Stimulated activated CD4-positive, alpha-beta T cell treated with anti-CD3 and anti-CD28 coated beads, TNF-alpha, amount 100 ng/mL, for 4 hours (primary cell): ENCODE results near the gene PCK1.

Experiments
- DNase-seq, 3 experiments: peaks; one replicate each; pipeline ENCODE4 v3.0.0-alpha.2; 2020; ENCODE audit warnings: low read depth in 3 of 3

Gene PCK1

DNA sequence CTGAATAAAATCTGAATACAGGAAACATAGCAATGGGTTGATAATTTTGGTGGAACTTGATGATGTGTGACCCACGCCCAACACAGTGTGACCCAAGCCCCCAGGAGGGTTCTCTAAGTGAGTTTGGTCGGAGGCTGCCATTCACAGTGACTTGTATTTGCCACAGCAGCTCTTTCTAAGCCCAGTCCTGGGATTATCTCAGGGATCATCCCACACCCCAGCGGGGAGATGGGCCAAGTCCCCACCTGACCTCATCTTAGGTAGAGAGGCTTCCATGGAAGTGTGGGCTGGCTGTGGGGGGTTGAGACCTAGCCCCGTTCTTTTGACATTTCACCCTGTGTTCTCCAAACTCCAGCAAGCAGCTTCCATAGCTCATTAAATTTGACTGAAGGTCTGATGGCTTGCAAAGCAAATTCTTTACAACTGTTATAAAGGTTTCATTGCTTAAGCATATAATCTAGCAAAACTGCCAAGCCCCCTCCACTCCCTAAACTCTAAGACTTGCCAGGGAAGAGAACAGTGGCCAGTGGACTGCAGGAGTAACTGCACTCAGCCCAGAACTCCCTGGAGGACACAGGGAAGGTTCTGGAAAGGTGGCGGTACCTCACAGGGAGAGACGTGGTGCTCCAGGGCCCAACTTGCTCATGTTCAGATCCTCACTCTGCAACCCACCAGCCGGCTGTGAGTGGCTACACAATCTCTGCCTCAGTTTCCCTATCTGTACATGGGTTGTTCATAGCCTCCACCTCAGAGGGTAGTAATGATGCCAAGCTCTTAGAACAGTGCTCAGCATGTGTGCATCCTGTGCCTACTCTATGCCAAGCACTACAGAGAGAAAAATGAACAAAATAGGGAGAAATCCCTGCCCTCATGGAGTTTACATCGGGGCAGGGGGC lies 1.0 kb upstream of the PCK1 start:
- DNase-seq: no peak

DNA sequence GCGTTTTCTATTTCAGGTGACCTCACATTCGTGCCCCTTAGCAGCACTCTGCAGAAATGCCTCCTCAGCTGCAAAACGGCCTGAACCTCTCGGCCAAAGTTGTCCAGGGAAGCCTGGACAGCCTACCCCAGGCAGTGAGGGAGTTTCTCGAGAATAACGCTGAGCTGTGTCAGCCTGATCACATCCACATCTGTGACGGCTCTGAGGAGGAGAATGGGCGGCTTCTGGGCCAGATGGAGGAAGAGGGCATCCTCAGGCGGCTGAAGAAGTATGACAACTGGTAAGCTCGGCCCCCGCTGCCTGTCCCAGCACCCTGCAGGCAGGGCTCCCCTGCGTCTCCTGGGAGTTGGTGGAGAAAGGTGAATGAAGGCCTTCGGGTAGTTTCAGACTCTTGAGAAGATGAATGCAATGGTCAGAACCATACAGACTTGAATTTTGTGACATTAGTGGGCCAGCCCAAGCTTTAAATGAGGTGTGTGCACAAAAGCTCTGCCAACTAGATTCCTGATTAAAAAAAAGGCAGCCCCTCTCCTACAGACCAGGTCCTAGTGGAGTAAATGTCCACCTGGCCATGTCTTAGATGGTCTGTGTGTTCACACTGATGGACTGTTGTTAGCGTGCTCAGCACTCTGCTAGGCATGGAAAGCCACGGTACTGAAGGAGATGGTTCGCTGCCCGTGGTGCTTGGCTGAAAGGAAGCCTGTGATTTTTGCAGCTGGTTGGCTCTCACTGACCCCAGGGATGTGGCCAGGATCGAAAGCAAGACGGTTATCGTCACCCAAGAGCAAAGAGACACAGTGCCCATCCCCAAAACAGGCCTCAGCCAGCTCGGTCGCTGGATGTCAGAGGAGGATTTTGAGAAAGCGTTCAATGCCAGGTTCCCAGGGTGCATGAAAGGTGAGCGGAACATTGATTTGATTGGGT lies 708 bp downstream of the PCK1 start:
- DNase-seq: no peak

DNA sequence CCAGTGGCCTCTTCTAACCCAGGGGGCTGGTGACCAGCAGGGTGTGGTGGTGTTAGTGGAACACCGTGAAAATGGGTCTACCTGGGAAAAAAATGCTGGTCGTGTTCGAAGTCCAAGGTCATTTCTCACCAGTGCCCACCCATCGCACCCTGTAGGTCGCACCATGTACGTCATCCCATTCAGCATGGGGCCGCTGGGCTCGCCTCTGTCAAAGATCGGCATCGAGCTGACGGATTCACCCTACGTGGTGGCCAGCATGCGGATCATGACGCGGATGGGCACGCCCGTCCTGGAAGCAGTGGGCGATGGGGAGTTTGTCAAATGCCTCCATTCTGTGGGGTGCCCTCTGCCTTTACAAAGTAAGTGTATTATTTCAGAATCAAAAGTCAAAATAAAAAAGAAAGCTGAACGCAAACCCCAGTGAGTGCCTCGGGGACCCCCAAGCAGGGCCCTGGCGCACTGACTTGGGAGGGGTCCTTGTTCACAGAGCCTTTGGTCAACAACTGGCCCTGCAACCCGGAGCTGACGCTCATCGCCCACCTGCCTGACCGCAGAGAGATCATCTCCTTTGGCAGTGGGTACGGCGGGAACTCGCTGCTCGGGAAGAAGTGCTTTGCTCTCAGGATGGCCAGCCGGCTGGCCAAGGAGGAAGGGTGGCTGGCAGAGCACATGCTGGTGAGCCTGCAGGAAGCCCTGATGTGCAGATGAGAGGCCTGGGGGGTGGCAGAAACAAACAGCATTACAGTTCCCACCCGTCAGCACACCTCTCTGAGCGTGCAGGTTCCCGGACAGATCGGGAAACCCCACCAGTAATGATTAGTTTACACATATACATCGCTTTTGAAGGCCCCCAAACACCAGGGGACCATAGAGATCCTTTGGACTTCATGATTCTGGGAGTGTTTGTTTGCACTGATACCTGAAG lies 1.9 kb downstream of the PCK1 start:
- no peak for DNase-seq

DNA sequence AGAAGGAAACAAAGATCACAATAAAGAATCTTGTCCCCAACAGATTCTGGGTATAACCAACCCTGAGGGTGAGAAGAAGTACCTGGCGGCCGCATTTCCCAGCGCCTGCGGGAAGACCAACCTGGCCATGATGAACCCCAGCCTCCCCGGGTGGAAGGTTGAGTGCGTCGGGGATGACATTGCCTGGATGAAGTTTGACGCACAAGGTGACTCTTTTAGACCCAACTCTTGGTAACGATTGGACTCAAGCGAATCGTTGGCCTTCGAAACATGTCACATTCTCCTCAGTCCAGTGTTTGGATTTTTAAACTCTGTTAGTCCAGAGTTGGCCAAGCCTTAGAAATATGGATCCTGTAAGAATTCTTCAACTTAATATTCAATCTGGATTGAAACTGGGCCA lies 2.6 kb downstream of the PCK1 start:
- DNase-seq: no peak

DNA sequence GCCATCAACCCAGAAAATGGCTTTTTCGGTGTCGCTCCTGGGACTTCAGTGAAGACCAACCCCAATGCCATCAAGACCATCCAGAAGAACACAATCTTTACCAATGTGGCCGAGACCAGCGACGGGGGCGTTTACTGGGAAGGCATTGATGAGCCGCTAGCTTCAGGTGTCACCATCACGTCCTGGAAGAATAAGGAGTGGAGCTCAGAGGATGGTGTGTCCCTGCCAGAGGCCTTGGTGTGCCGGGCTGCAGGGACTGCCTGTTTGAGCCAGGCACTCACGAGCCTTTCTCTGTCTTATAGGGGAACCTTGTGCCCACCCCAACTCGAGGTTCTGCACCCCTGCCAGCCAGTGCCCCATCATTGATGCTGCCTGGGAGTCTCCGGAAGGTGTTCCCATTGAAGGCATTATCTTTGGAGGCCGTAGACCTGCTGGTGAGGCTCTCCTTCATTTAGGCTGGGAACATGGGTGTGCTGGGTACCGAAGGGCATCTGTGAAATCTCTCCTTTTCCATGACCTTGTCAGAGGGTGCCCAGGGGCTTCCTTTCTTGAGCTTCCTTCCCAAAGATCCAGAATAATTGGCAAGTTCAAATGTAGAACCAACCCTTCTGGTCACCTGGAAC lies 3.4 kb downstream of the PCK1 start:
- no peak for DNase-seq

DNA sequence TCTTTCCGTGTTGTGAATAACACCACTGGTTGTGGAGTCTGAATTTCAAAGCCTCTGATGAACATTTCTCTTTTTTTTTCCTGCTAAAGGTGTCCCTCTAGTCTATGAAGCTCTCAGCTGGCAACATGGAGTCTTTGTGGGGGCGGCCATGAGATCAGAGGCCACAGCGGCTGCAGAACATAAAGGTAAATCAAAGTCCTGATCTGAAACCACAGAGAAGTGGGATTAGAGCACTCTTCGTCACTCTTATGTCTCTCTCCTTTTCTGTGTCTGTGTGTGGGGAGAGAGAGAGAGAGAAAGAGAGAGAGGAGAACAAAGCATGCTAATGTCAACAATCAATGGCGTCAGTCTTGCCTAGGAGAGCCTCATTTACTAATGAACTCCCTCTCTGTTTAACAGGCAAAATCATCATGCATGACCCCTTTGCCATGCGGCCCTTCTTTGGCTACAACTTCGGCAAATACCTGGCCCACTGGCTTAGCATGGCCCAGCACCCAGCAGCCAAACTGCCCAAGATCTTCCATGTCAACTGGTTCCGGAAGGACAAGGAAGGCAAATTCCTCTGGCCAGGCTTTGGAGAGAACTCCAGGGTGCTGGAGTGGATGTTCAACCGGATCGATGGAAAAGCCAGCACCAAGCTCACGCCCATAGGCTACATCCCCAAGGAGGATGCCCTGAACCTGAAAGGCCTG lies 4.2 kb downstream of the PCK1 start:
- no peak for DNase-seq

DNA sequence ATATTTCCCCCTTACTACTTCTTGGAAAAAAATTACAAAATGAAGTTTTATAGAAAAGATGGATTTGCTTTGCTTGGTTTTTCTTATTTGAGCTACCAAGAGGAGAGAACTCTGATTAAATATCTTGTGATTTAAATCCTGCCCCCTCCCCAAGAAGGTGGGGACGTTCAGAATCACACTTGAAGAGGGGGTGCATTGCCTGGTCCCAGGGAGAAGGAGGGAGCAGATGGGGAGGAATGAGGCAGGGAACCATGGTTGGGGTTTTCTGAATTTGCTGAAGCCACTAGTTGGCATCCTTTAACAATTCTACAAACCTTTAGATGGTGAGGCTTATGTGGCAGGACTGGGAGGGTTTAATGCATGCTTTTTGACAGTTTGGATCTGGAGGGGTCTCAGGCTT lies 5.5 kb downstream of the PCK1 start:
- DNase-seq: no peak

DNA sequence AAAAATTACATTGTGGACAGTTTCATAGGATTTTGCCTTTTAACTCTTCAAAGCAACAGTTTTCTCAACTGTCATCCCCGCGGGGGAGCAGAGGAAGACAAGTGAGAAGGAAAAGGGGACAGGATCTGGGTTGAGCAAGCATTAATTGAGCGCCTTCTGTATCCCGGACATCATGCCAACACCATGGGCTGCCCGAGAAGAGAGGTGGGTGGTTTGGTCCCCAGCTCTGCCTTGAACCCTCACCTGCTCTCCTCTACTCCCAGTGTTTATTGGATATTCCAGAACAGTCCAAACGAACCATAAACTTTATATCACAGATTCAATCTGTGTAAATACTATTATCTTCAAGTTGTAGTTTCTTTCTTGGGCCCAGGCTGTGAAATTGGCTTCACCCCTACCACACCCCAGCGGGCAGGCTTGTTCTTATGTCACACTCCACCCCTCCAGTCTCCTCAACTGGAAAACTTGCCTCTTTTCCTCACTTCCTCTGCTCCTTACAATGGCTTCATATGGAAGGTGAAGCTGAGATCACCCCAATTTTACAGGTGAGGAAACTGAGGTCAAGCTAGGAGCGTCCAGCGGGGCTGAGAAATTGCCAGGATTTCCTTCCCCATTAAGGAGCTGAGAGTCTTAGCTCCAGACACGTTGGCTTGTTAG lies 6.0 kb downstream of the PCK1 start:
- DNase-seq: no peak

DNA sequence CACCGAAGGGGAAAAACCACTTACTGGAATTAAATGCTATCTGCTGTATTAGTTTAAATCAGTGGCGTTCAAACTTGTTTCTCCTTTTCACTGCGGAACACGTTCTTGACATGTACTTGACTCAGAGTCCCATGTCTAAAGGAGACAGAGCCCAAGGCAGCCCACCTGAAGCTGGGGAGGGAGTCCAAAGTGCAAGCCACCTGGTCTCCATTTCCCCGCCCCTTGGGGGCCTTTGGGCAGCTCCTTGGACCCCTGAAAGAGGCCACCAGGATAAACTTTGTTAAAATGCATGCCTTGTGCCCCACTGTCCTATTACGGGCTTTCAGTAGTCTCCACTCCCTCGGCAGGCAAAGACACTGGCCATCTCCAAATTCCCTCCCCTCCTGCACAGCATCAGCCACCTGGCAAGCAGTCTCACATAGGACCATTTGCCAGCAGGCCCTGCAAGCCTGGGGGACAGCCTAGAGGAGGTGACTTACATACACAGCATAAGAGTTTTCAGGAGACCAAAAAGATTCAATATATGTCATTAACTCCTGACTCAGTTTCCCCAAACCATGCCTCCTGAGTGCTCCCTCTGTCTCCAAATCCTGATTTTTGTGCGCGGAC lies 6.7 kb downstream of the PCK1 start:
- DNase-seq: no peak

DNA sequence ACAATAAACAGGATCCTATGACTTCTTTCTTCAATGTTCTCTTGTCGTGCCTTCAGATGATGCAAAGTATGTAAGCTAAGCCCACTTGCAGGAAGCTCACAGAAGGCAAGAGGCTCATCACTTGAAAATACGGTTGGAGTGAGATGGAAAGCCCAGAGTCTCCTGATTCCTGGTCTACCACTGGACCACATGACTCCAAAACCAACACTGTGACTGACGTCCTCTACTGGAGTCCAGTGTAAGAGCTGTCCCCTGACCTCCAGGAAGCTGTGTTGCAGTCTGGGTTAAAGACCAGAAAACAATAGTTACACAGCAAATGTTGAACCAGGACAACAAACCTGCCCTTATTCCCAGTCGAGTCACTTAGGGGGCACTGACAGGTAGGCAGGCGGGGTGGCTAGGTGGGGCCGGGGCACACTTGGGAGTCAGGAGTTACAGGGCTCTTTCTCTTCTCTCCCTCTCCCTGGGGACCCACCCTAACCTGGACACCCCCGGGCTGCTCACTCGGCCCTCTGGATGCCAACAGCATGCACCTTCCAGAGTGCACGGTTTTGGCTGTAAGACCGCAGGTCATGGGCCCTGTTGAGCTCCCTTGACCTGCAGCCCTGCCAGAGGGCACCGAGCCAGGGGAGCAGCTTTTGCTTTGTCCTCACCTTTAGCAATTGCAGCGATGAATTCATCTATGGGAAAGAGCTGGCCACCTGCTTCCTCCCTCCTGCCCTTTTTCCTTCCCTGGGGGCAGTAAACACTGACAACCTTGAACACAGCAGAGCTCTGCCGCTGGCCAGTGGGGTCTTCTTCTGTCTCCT lies 7.4 kb downstream of the PCK1 start:
- no peak for DNase-seq

DNA sequence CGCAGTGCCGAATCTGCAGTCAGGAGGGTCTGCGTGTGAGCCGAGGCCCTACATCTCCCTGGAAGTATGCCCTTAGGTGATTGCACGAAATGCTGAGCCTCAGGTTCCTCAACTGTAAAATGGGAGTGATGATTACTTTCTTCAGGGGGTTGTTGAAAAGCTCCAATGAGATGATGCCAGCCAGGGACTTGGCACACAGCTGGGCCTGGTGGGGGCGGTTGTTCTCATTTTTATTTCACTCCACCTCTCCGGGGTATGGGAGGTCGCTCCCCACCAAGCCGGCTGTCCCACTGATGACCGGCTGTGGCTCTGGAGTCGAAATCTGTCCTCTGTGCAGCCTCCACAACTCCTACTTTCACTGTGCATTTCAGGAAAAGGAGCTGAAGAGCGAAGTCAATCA lies 8.1 kb downstream of the PCK1 start:
- no peak for DNase-seq

DNA sequence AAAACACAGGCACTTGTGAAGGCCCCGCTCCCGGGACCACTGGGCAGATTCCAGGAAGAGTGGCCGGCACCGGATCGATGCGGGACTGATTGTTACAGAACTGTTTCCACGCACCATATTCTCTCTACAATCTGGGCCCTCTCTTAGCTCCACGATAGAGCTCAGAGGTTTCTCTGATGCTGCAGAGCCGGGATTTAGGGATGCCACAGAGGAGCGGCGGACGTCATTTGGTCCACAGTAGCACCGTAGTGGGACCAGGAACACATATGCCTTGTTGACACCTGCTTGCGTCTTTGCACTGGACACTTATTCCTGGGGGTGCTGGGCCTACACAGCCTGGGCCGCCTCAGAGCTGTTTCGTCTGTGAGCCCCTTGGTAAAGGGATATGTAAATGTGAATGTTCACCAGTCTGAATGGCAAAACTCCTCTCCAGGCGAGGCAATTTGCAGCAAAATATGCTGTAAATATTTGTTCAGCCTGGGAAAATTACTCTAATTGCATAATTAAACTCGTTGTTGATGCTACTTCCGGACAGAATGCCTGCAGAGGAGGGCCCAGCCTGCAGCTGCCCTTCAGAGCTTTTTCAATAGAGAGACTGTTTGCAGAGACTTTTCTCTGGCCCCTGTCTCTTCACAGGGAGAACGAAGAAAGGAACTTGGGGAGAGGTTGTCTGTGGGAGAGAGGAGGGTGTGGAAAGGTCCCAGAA lies 9.4 kb downstream of the PCK1 start:
- DNase-seq: no peak

DNA sequence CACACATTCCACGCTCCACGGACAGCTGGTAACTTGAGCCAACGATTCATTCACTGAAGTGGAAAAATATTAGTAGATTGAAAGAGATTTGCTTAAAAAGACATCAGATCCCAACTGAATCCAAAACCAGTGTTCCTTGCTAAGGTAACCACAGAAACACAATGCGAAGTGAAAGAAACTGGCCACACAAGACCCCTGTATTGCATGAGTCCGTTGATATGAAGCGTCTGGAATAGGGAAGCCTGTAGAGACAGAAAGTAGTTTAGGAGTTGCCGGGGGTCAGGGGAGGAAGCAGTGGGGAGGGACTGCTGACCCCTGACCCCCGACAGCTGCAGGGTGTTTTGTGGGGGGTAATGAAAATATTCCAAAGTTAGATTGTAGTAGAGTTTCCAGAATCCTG lies 10.0 kb downstream of the PCK1 start:
- DNase-seq: no peak

DNA sequence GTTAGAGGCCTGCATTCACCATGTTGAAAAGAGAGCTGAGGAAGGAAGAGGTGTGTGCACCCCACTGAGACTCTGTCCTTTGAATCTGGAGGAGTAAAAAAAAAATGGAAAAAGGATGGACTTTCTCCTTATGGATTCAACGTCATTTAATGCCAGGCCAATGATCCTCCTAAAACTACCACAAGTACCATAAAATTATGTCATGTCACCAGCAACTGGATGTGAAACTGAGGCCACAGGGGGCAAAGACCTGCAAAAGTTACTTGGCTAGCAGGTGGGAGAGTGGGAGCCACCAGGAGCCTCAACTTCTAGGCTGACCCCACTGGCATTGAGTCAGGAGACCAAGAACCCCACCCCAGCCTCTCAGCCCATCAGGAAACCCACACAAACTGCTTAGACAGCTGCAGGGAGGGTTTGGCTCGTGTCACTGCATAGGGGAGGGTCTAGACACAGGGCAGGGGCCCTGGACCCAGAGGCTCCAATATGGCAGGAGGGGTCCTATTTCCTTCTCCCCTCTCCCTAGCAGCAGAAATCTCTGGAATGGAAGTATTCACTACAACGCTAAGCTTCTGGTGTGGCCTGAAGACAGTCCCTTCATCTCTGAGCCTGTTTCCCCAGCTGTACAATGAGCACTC lies 11.0 kb downstream of the PCK1 start:
- no peak for DNase-seq

DNA sequence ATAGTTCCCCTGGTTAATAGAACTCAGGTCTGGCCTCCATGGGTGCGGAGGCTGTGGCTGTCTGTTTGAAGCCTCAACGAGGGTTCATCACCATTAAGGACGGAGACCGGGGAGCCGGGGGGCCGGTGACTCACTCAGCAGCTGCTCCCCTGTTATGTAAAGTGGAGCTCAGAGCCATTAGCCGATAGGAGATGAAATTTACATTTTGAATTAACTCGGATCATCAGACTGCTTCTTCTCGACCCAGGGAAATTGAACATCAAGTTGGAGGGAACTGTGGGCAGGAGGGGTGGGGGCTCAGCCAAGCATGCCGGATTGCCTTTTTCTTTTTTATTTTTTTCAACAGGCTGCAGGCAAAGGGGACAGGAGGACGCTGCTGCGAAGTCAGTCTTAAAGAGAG lies 12.3 kb downstream of the PCK1 start:
- no peak for DNase-seq

DNA sequence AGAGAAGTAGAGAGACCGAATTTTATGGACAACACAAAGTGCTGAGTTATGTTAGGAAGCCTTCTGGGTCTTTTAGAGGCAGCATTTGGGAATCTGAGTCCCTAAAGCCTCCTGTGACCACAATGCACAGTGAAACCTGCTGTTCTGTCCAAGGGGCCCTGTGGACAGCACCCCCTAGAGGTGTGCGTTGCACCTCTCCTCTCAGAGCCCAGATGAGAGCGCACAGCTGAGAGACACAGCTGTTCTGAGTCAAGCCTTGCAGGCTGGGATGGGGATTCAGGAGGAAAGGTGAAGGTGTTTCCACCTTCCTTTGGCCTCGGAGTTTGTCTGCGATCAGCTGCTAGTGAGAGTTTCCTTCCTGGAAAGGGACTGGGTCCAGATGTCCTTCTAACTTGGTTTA lies 13.0 kb downstream of the PCK1 start:
- DNase-seq: no peak

DNA sequence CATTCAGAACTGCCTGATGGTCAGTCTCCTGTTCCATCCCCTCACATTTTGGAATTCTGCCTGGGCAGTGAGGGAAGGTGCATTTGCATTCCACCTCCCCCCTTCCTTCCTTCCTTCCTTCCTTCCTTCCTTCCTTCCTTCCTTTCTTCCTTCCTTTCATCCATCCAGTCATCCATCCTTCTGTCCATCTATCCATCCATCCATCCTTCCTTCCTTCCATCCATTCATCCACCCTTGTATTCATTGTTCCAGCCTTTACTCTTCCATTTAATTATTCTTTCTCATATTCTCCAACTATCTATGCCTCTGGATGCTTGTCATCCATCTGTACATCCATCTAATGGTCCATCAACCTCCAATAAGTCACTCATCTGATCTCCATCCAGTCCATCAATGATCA lies 14.0 kb downstream of the PCK1 start:
- DNase-seq: no peak

DNA sequence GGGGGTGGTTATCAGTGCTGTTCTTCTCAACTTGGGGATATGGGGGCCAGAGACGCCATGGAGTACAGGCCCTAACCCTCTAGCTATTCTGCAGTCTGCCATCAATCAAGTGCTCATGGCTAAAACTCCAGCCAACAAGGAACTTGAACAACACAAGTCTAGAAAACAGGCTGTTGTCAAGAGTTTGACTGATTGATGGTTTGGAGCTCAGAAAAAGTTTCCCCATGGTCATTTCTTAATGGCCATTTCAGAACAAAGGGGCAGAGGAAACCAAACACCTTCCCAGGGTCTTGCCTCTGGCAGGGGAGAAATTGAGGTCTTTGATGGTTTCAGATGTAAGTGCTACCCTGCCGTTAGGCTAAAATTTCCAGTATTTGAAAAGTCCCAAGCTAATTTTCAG lies 15.1 kb downstream of the PCK1 start:
- no peak for DNase-seq
